Fibroblast of mammary gland (primary cell): ENCODE data around the gene ACKR1.

Source experiments
- DNase-seq: peaks from one replicate; pipeline ENCODE4 v3.0.0-alpha.2; 2010; ENCODE audit warnings: low read depth
- H3K4me3 ChIP-seq: 2 replicates; pipeline ENCODE4 v1.5.1; 2011; ENCODE audit warnings: low read depth, mild to moderate bottlenecking, low read length, moderate library complexity; ENCODE audit not compliant: control insufficient read depth
- TF ChIP-seq, protein P1 (sequence below): conservative IDR thresholded peaks from 2 replicates; pipeline ENCODE4 v1.5.1; 2011; ENCODE audit warnings: low read depth, low read length, inconsistent platforms; ENCODE audit not compliant: control insufficient read depth, insufficient read depth

ACKR1 gene

DNA sequence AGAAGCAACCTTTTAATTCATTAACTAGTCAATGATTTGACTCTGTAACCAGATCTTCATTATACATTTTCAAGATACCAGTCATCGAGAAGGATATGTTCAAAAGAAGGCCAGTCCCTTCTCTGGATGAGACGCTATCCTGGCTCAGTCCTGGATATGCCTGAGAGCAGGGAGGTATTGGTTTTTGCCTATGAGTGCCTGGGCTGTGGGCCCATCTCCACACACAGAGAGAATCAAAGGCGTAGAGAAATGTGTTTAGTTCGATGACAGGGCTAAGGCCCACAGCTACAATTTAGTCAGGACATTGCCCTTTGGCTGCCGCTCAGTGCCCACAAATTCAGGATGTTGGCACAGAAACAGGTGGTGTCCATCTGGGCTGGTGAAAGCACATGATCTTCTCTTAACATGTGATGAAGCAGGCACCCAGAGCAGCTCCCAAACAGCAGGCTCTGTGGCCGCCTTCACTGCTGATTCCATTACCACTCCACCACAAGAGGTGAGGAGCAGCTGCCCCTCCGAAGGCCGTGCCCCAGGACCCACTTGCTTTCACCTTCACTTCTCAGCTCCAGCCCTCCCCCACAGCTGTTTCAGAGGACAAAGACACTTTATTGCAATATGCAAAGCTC, 24.7 kb downstream of the ACKR1 start:
- no peak for DNase-seq
- no peak overlapping the region for H3K4me3 ChIP-seq
- TF ChIP-seq, protein P1, sequence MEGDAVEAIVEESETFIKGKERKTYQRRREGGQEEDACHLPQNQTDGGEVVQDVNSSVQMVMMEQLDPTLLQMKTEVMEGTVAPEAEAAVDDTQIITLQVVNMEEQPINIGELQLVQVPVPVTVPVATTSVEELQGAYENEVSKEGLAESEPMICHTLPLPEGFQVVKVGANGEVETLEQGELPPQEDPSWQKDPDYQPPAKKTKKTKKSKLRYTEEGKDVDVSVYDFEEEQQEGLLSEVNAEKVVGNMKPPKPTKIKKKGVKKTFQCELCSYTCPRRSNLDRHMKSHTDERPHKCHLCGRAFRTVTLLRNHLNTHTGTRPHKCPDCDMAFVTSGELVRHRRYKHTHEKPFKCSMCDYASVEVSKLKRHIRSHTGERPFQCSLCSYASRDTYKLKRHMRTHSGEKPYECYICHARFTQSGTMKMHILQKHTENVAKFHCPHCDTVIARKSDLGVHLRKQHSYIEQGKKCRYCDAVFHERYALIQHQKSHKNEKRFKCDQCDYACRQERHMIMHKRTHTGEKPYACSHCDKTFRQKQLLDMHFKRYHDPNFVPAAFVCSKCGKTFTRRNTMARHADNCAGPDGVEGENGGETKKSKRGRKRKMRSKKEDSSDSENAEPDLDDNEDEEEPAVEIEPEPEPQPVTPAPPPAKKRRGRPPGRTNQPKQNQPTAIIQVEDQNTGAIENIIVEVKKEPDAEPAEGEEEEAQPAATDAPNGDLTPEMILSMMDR: no peak

DNA sequence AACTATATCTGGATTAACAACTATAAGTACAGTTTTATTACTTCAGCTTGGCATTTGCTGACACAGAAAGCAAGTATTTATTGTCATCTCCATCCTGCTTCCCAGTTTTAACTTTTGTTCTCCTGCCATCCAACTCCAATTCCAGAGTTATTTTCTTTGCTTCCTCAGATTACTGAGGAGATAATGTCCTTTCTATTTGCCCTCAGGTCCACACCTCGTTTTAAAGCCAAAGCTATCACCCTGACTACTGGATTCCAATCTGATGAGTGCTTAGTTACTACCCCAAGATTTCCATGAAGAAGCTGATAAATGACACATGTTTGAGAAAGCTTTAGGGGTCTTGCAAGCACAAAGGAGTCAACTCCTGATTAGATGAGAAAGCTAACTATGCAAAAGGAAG, 25.2 kb downstream of the ACKR1 start:
- DNase-seq: no peak
- no peak overlapping the region for H3K4me3 ChIP-seq
- TF ChIP-seq, protein P1: no peak

DNA sequence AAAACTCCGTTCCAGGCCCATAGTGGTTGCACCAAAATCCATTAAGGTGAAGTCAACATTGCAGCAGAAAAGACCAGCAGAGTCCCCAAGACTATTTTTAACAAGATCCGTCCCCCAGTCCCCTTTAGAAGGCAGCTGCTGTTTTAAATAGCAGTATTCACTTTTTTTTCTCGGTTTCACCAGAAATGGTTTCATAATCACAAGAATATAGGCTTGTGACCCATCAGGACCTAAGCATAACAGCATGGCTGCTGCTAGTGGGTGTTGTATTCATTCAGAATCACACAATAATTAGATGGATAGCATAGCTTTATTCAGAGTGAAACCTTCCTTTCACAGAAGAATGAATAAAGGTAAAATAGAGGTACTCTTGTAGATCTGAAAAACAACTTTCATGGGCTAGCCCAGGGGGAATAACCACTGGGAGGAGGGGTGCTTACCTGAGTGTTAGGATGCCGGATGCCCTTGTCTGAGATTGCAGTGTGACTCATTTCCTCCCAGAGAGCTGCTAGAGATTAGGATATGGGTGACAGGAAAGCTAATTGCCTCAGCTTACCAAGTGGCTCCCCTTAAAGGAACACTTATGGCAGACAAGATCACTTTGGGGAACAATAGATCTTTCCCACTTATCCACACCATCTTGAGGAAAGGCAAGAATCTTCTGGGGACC, 35.0 kb downstream of the ACKR1 start:
- no peak for DNase-seq
- TF ChIP-seq, protein P1: no peak
- no peak overlapping the region for H3K4me3 ChIP-seq

DNA sequence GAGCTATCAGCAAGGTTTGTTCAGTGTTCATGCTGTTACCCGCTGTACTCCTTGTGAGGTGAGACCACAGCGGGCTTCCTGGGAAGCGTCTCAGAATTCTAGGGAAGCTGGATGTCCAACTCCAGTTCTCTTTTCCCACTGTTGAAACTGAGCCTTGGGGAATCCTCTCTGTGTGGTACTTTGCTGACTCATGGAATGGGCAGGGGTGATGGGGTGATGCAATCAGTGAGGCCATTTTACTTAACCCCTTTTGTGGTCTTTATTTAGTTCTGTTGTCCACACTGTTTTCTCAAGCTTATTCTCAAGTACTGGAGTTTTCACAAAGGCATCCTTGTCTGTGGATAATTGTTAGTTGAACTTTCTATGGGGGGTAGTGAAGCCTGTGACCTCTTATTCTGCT, 42.6 kb downstream of the ACKR1 start:
- TF ChIP-seq, protein P1: no peak
- peak; percentile 41 for DNase-seq
- H3K4me3 ChIP-seq: no peak overlapping the region

DNA sequence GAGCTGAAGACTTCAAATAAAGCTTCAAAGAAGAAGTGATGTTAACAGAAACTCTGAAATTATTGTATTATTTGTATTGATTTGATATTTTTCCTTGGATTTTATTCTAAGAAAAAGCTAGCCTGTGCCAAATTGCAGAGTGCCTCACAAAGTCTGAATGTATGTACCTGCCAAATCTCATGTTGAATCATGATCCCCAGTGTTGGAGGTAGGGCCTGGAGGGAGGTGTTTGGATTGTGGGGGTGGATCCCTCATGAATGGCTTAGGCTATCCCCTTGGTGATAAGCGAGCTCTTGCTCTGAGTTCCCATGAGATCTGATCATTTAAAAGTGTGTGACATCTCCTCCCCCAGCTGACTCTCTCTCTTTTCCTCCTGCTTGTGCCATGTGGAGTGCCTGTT, 43.6 kb downstream of the ACKR1 start:
- TF ChIP-seq, protein P1: no peak

DNA sequence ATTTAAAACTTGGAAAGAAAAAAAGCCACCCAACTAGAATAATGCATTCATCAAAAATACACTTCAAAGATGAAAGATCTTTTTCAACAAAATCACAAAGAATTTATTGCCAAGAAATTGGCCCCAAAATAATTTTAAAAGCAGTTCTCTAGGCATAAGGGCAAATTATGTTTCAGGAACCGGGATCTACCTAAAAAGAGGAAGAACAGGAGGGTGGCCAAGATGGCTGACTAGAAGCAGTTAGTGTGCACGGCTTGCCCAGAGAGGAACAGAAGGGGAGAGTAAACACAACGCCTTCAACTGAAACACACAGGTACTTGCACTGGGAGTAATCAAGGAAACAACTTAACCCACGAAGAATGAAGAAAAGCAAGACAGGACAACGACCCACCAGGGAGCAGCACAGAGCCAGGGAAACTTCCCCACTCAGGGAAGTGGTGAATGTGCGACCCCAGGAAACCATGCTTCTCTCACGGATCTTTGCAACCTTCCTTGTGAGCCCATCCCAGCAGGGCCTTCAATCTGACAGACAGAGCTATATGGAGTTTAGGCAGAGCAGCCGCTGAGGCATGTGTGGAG, 46.1 kb downstream of the ACKR1 start:
- DNase-seq: no peak
- TF ChIP-seq, protein P1: peak; percentile 2
- H3K4me3 ChIP-seq: no peak overlapping the region

More for the DNA sequence above, 43.6 kb downstream of the ACKR1 start:
- no peak overlapping the region for H3K4me3 ChIP-seq
- DNase-seq: peak; percentile 22
